Measurements from ENCODE around the gene PHF21B.

- no peak for TF ChIP-seq CTCF (IDR thresholded peaks at IDR 0.05)
- no peak for TF ChIP-seq POLR2A (IDR thresholded peaks at IDR 0.05)
These were observed 128.2 kb downstream of the PHF21B start for GRCh38 chr22:44881624-44882023.
